ENCODE data around the gene ADAM19. TPM values are rescaled to one million over a fixed set of nuclear protein-coding genes. Genes with fewer than 3 reads are reported as not detected.
A peak's percentile ranks its signal among the peaks of the same experiment; 100 is the strongest.

ADAM19 gene
- total RNA-seq, 1 donor from 2014 or later: 8.9 TPM

DNA sequence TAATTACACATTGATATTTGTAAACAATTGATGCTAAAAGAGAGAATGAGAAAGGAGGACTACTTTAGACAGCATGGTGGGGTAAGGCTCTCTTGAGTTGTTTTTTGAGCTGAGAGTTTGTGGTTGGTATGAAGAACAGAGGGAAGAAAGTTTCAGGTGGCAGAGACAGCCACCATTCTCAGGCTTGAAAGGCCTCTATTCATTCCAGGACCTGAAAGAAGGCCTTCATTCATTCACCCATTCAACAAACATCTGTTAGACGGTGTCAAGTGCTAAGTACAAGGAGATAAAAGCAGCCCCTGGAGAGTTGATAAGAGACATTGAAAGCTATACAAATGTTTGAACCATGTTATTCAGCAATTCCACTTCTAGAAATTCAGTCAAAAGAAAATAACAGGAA, 21.7 kb upstream of the ADAM19 start:
- no peak for DNase-seq (ENCODE audit: low read depth in 2 of 2)

- DNase-seq (ENCODE audit: low read depth in 2 of 2): no peak
These were observed 20.9 kb upstream of the ADAM19 start for GRCh38 chr5:157596487-157596886.

DNA sequence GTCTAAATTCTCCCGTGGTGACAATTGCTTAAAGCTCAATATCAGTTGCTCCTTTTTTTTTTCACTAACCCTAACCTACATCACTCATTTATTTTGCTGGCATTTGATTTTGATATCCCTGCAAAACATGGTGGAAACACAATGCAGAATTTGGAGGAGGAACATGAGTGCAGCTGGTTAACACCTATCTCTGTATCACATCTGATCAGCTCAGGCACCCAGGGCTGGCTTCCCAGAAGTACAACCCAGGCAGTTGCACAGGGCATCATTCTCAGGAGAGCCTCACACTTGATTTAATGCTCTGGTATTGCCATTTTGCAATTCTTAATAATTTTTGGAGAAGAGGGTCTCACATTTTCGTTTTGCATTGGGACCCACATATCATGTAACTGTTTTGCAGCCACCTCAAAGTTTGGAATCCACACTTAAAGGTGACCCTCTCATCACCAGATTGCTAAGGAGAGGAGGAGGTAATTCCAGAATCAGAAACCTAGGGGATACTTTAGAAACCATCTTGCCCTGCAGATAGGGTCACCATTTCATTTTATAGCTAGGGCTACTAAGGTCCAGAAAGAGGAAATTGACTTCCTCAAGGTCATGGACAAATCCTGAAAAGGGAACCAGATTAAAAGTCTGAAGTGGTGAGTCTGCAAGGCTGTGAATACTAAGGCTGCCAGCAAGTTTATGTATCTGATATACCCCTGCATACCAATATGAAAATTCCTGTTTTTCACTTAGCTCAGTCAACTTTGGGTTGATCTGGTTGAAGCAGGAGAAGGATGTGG, 19.3 kb upstream of the ADAM19 start:
- no peak for DNase-seq (ENCODE audit: low read depth in 2 of 2)

DNA sequence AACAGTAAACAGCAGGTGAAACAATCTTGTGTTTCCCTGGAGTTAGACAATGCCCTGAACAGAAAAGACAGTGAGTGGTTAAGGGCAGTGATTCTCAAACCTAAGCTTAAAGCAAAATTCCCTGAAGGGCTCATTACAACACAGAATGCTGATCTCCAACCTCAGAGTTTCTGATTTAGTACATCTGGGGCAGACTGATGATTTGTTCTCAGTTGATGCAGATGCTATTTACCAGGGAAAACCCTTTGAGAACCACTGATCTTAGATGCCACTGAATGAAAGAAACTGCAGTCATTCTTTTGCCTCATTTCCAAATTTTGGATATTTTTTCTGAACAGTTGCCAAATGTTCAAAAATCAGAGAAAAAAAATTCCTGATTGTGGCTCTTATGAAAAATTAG, 18.7 kb upstream of the ADAM19 start:
- no peak for DNase-seq (ENCODE audit: low read depth in 2 of 2)

GRCh38 chr5:157593052-157593757, 17.6 kb upstream of the ADAM19 start:
- DNase-seq (ENCODE audit: low read depth in 2 of 2): peak in 1 of 2 donors; percentile 37

DNA sequence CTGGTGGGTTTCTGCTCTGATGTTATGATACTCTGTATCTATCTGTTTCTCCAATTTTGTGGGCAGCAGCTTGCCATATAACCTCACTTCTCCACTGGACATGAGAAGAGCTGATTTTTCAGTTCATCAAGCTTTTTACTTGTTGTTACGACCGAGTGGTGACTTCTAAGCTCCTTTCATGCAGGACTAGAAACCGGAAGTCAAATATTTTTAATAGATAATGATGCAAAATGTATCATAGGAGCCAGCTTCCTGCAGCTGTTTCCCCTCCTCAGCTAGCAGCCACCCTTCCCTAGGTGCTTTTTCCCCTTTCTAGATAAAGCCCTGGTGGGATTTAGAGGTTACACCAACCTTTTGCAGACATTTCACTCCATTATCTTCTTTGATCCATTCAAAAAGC, 17.0 kb upstream of the ADAM19 start:
- peak; percentile 81 to 90 for DNase-seq (ENCODE audit: low read depth in 2 of 2)

DNA sequence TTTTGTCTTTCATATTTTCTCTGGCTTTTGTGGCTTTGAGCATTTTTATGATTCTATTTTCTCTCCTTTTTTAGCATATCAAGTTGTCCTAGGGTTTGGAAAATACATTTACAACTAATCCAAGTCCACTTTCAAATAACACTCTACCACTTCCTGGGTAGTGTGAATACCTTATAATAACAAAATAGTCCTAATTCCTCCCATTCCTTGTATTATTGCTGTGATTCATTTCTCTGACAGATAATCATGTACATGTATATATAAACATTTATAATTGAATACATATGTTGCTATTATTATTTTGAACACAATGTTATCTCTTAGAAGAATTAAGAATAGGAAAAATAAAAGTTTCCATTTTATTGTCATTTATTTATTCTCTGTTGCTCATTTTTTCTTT, 14.9 kb upstream of the ADAM19 start:
- DNase-seq (ENCODE audit: low read depth in 2 of 2): no peak

GRCh38 chr5:157584628-157585027, 9.1 kb upstream of the ADAM19 start:
- DNase-seq (ENCODE audit: low read depth in 2 of 2): no peak

- peak in 1 of 2 donors; percentile 97 for DNase-seq (ENCODE audit: low read depth in 2 of 2)
These were observed 7.4 kb upstream of the ADAM19 start for GRCh38 chr5:157582731-157583620.

DNA sequence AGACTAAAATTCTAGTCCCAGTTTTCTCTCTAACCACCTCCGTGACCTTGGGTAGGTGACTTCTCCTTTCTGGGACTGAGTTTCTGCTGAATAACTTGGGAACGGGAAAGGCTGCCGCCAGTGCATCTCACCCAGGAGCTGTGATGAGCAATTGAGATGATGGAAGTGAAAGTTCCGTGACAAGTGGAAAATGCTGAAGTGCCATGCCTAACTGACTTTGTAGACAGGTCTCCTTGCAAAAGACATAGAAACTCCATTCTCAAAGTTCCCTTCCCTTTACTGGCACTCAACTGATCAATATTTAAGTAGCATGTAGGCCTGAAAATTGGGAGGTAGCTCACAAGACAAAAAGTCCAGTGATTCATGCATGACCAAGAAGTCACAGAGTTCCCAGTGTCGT, 6.3 kb upstream of the ADAM19 start:
- peak in 1 of 2 donors; percentile 45 for DNase-seq (ENCODE audit: low read depth in 2 of 2)

GRCh38 chr5:157578079-157578780, 2.7 kb upstream of the ADAM19 start:
- DNase-seq (ENCODE audit: low read depth in 2 of 2): no peak

- no peak for DNase-seq (ENCODE audit: low read depth in 2 of 2)
These were observed 1.1 kb upstream of the ADAM19 start for GRCh38 chr5:157576678-157577077.

DNA sequence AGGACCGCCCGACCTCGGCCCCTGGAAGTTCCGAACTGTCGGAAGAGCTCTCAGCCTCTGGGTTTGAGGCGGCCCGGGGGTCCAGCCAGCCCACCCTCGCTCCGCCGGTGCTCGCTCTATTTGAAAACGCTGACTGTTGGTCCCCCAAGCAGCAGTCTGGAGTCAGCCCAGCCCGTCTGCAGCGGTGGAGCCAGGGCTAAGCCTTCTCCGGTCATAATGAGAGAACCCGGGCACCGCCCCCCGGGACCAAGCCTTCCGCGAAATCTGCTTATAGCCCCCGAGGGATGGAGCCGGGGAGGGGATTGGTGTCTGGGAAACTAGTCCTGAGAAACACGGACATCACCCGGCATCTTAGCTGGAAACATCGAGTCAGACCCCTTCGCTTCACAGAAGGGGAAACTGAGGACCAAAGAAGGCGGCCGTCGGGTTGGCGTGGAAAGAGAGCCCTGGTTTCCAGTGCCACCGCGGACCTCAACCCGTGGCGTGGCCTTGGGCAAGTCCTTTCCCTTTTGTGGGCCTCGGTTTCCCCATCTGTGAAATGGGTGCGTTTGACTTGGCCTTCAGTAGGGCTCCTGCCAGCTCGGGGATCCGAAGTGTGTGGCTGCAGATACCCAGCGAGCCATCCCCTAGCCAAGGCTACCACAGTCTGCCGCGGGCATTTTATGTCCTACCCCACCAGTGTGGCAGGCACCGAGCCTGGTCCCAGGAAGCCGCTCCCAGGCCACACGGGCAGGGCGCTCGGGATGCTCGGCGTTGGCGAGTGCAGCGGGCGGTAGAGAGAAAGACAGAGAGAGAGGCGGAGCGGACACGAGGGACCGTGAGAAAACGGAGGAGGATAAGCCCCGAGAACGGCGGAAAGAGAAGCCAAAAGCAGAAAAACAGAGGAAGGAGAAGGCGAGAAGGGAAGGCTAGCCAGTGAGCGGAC, 857 bp downstream of the ADAM19 start:
- peak; percentile 36 to 51 for DNase-seq (ENCODE audit: low read depth in 2 of 2)

DNA sequence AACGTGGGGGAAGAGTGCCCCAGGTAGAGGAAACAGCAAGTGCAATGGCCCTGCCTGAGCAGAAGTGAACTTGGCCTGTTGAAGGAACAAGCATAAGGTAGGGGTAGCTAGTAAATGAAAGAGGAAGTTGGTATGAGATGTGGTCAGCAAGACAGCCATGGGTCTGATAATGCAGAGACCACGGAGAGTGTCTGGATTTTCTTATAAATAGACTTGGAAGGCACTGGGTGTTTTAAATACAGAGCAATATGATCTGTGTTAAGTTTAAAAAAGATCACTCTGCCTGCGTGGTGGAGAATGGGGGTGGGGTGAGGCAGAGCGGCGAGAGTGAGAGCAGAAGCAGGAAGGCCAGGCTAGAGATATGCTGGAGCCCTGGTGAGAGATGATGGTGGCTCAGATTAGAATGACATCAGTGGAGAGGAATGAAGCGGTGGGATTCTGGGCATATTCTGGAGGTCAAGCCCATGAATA, 4.2 kb downstream of the ADAM19 start:
- peak in 1 of 2 donors; percentile 21 for DNase-seq (ENCODE audit: low read depth in 2 of 2)

DNA sequence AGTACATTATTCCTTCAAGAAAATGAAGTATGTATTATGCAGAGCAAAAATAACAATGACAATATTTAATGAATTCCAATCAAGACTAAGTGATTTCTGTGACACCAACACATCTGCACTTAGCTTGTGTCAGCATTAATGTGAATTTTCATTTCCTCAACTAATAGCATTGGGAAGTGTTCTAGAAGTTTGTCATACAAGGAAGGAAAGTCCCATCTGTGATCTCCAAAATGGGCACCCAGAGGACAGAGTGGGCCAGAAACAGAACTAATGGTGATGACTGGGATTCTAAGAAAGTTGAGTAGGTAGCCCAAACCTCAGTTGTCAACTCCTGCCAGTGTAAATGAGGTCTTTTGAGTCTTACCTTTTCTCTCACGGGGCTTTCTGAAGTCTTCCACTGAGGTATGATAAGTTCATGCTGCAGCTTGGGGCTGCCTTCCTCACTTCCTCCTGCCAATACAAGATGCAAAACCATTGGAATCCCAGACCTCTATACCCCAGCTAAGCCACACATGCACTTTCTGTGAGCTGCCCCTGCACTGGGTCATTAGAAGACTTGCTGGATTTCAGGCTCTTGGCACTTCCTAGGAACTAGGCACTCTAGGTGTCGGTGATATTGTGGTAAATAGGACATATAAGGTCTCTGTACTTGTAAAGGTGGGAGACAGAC, 4.9 kb downstream of the ADAM19 start:
- no peak for DNase-seq (ENCODE audit: low read depth in 2 of 2)

DNA sequence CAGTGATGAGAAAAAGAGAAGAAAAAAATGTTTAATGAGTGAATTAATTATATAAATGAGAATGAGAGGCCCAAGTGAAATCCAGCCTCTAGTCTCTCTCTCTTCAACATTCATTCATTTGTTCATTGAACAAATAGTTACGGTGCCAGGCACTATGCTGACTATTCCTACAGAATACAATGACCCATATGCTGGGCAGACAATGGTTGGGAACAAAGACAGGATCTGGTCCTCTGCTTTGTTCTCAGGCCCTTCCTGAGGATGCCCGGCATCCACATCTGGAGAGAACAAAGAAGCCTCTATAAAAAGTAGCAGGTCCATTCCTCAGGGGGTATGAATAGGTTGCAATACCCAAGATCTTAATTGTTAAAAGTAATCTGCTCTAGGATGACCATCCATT, 6.9 kb downstream of the ADAM19 start:
- DNase-seq (ENCODE audit: low read depth in 2 of 2): peak; percentile 53

DNA sequence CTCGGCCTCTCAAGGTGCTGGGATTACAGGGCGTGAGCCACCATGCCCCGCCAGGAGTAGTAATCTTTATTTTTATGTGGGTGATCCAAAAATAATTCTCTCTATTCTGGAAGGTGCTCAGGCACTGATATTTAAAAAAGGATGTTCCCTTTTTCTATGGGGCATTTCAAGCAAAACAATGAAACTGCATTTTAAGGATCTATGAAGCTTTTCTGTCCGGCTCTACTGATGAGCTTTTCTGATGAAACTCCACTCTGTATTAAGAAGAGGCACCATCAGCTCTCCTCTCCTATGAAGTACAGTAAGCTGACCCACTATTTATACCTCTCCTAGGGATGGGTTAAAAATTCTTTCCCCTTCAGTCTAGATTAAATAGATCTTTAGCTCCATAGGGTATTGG, 7.4 kb downstream of the ADAM19 start:
- no peak for DNase-seq (ENCODE audit: low read depth in 2 of 2)

- no peak for DNase-seq (ENCODE audit: low read depth in 2 of 2)
These were observed 8.6 kb downstream of the ADAM19 start for GRCh38 chr5:157566902-157567489.

All from lung microvascular endothelial cell (primary cell).